Body of pancreas (tissue), 4 donors: ENCODE data around the gene NUP37. TPM values are rescaled to one million over a fixed set of nuclear protein-coding genes. Genes with fewer than 3 reads are reported as not detected.
"Not testable (repeated sequence)": the region's sequence is repeated elsewhere in the genome, so short reads cannot be mapped to it uniquely, and the experiment has no call there.

ENCODE experiments used
- ATAC-seq: fragments of 150-250 bp; one replicate; pipeline ENCODE4 v1.9.1; 2016
- DNase-seq, 4 donors: peaks; one replicate each; pipeline ENCODE4 v3.0.0-alpha.2; 2019
- H3K27ac ChIP-seq, 4 donors: fragments of 200-600 bp; sonication (generic); 1 replicate in 3 of 4; 2 replicates in 1 of 4; pipeline versions ENCODE4 v1.5.1 to v1.6.1; 2016 to 2019; ENCODE audit warnings: mild to moderate bottlenecking in 1 of 4, mixed read lengths in 1 of 4, moderate library complexity in 1 of 4
- H3K27me3 ChIP-seq, 2 donors: fragments of 200-600 bp; sonication (generic); one replicate each; pipeline ENCODE4 v1.6.0; 2016; ENCODE audit warnings: mild to moderate bottlenecking in 1 of 2
- H3K36me3 ChIP-seq, 2 donors: fragments of 200-600 bp; sonication (generic); replicated peaks in 1 of 2; 2 replicates each; pipeline ENCODE4 v1.5.1; 2016; ENCODE audit warnings: low read depth in 2 of 2; ENCODE audit not compliant: insufficient read depth in 1 of 2
- H3K4me1 ChIP-seq: fragments of 200-600 bp; sonication (generic); one replicate; pipeline ENCODE4 v1.6.0; 2016
- H3K4me3 ChIP-seq, 2 donors: fragments of 200-600 bp; sonication (generic); 1 replicate in 1 of 2; 2 replicates in 1 of 2; pipeline ENCODE4 v1.5.1; 2016 to 2019
- H3K9me3 ChIP-seq, 3 donors: fragments of 200-600 bp; sonication (generic); 1 replicate in 2 of 3; 2 replicates in 1 of 3; pipeline ENCODE4 v1.5.1; 2016
- CTCF ChIP-seq, 7 experiments: fragments of 450-650 bp in 4 of 7; fragments of 200-600 bp in 3 of 7; sonication (generic) in 3 of 7; IDR thresholded peaks; one replicate each; pipeline ENCODE4 v1.5.1; 2016 to 2019; ENCODE audit warnings: antibody characterized with exemption in 7 of 7
- POLR2A ChIP-seq, 3 donors: fragments of 450-650 bp; IDR thresholded peaks; one replicate each; pipeline ENCODE4 v1.6.1; 2016; ENCODE audit warnings: antibody characterized with exemption in 3 of 3, mild to moderate bottlenecking in 2 of 3
- WGBS, 2 donors: methylation state at CpG; one replicate each; pipeline ENCODE4 v1.1.5; 2017; 5-methylcytosine and 5-hydroxymethylcytosine counted together
- intact Hi-C: fragments of 100-400 bp; cut with DNase I; formaldehyde crosslinking; loops from one replicate; pipeline ENCODE4 v1.15.1; 2023
- total RNA-seq, 2 donors: library from RNA; depleted of rRNA; stranded (reverse); fragments of >200 nt; gene quantifications; one replicate each; pipeline ENCODE4 v1.1.0, GENCODE V29; 2016

NUP37 gene
- total RNA-seq, 2 donors from 2014 or later: 12.2 TPM

DNA sequence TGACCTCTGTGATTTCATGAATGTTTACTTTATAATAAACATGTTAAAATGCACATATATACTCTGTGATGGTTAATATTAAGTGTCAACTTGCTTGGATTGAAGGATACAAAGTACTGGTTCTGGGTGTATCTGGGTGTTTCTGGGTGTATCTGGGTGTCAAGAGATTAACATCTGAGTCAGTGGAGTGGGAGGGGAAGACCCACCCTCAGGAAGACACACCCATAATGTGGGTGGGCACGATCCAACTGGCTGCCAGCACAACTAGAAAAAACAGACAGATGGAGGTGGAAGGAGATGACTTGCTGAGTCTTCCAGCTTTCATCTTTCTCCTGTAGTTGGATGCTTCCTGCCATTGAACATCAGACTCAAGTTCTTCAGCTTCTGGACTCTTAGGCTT is 11.9 kb downstream of the NUP37 start:
- no peak overlapping the region for H3K4me3 ChIP-seq
- intact Hi-C loops: no loop called here
- ATAC-seq: no peak
- no peak for TF ChIP-seq POLR2A (IDR thresholded peaks at IDR 0.05)
- no peak for TF ChIP-seq CTCF (IDR thresholded peaks at IDR 0.05)
- H3K4me1 ChIP-seq: no peaks in the 10 kb centered on the region
- H3K9me3 ChIP-seq: no peaks in the 10 kb centered on the region
- H3K36me3 ChIP-seq: no peaks in the 10 kb centered on the region
- H3K27ac ChIP-seq: no peak overlapping the region
- WGBS, 2 donors: 86 to 92% methylated on average over 1 of the region's 1 CpG
- H3K27me3 ChIP-seq: no peaks in the 10 kb centered on the region
- no peak for DNase-seq

- intact Hi-C loops: no loop called here
- Histone ChIP-seq H3K4me1 (no peaks in the 10 kb centered on the region), H3K27ac (no peak overlapping the region), H3K9me3 (no peaks in the 10 kb centered on the region), H3K27me3 (no peaks in the 10 kb centered on the region), H3K4me3 (no peak overlapping the region), H3K36me3 (no peaks in the 10 kb centered on the region)
- TF ChIP-seq CTCF (IDR thresholded peaks at IDR 0.05): no peak
- no peak for TF ChIP-seq POLR2A (IDR thresholded peaks at IDR 0.05)
- ATAC-seq (no peak), DNase-seq (no peak)
- 95 to 98% methylated on average over 3 of the region's 3 CpGs for WGBS, 2 donors
Measured at GRCh38 chr12:102106905-102107304, 13.0 kb downstream of the NUP37 start.

DNA sequence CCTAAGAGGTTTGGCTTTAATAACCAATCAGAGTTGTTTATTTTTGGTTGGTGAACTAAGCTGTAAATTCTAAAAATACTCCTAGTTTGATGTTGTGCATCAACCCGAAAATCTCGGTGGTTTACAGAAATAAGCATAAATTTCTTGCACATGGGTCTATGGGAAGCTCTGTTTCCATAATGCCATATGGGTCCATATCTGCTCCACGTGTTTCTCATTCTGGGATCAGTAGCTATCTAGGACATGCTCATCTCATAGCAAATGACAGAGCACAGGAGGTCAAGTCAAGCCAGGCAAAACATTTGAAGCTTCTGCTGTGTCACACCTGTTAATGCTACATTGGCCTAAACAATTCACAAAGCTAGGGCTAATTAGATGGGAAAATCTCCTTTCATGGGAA is 23.1 kb downstream of the NUP37 start:
- TF ChIP-seq POLR2A (IDR thresholded peaks at IDR 0.05) (no peak), CTCF (IDR thresholded peaks at IDR 0.05) (no peak)
- Histone ChIP-seq H3K27me3 (no peaks in the 10 kb centered on the region), H3K4me3 (no peak overlapping the region), H3K4me1 (no peaks in the 10 kb centered on the region), H3K27ac (no peak overlapping the region), H3K9me3 (no peaks in the 10 kb centered on the region), H3K36me3 (peaks cover 0 to 4% of the 10 kb centered on the region in 2 donors)
- WGBS, 2 donors: 83% methylated on average over 3 of the region's 3 CpGs
- DNase-seq: no peak
- intact Hi-C loops: no loop called here
- ATAC-seq: no peak

DNA sequence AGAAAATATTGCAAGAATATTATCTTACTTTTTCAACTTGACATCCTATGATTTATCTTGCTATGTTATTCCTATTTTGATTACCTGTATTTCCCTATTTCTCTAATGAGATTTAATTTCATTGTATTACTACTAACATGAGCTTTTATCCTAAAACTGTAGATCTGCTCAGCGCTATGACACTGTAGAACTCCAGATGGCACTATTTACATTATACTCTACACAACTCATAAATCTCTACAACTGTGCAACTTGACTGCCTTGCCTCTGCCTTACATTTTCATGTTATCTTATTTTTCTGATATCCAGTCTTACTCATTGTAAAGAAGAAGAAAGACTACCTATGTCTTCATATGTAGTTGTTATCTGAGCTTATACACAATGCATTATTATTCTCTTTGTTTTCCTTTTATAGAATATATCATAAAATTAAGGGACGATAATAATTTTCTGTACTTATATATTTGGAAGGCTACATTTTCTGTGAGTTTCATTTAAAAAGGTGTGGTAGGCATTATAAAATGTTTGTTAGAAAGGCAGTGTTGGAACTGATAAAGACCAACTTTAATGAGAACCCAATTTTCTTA is 24.1 kb downstream of the NUP37 start:
- H3K27ac ChIP-seq: no peak overlapping the region
- DNase-seq: no peak
- H3K4me3 ChIP-seq: no peak overlapping the region
- H3K4me1 ChIP-seq: no peaks in the 10 kb centered on the region
- H3K27me3 ChIP-seq: no peaks in the 10 kb centered on the region
- no peak for ATAC-seq
- H3K9me3 ChIP-seq: no peaks in the 10 kb centered on the region
- TF ChIP-seq CTCF (IDR thresholded peaks at IDR 0.05) (peak in 5 of 7 experiments; percentile 9 to 27 (median 17)), POLR2A (IDR thresholded peaks at IDR 0.05) (no peak)
- 88 to 90% methylated on average over 2 of the region's 2 CpGs for WGBS, 2 donors
- intact Hi-C loops: no loop called here
- peaks cover 0 to 4% of the 10 kb centered on the region in 2 donors for H3K36me3 ChIP-seq

GRCh38 chr12:102093319-102093718 is 26.6 kb downstream of the NUP37 start:
- Histone ChIP-seq H3K4me1 (no peaks in the 10 kb centered on the region), H3K27me3 (no peaks in the 10 kb centered on the region), H3K36me3 (no peaks in the 10 kb centered on the region), H3K27ac (no peak overlapping the region), H3K9me3 (no peaks in the 10 kb centered on the region), H3K4me3 (no peak overlapping the region)
- no peak for TF ChIP-seq POLR2A (IDR thresholded peaks at IDR 0.05)
- TF ChIP-seq CTCF (IDR thresholded peaks at IDR 0.05): no peak
- ATAC-seq (no peak), DNase-seq (no peak)
- intact Hi-C loops: no loop called here

- H3K27me3 ChIP-seq, H3K4me3 ChIP-seq, ATAC-seq, H3K36me3 ChIP-seq, H3K9me3 ChIP-seq, H3K27ac ChIP-seq, H3K4me1 ChIP-seq, DNase-seq, intact Hi-C loops: not testable (repeated sequence)
- 97% methylated on average over 11 to 34 of the region's 38 CpGs for WGBS, 2 donors
Measured at GRCh38 chr12:102089228-102089835, 30.6 kb downstream of the NUP37 start.
